Ureter (tissue), 1 donor: ENCODE data around the gene PANX2. TPM values are rescaled to one million over a fixed set of nuclear protein-coding genes. Genes with fewer than 3 reads are reported as not detected.
A peak's percentile ranks its signal among the peaks of the same experiment; 100 is the strongest.
"Not testable (repeated sequence)": the region's sequence is repeated elsewhere in the genome, so short reads cannot be mapped to it uniquely, and the experiment has no call there.

Source experiments
- DNase-seq: peaks from one replicate; pipeline ENCODE4 v3.0.0-alpha.2; 2020; ENCODE audit warnings: low spot score
- total RNA-seq: library from RNA; stranded (reverse); gene quantifications from one replicate; pipeline ENCODE4 v1.2.4, GENCODE V29; 2023
- donor health status: DM: yes; HTN: yes; CAD: no.

Gene PANX2
- total RNA-seq, 1 donor from 2014 or later = 1.9 TPM

- no peak for DNase-seq
These were observed 28.1 kb downstream of the PANX2 start for GRCh38 chr22:50198624-50199017.

GRCh38 chr22:50199251-50199721 is 28.8 kb downstream of the PANX2 start:
- DNase-seq = no peak

GRCh38 chr22:50199829-50200460 is 29.4 kb downstream of the PANX2 start:
- DNase-seq = no peak

DNA sequence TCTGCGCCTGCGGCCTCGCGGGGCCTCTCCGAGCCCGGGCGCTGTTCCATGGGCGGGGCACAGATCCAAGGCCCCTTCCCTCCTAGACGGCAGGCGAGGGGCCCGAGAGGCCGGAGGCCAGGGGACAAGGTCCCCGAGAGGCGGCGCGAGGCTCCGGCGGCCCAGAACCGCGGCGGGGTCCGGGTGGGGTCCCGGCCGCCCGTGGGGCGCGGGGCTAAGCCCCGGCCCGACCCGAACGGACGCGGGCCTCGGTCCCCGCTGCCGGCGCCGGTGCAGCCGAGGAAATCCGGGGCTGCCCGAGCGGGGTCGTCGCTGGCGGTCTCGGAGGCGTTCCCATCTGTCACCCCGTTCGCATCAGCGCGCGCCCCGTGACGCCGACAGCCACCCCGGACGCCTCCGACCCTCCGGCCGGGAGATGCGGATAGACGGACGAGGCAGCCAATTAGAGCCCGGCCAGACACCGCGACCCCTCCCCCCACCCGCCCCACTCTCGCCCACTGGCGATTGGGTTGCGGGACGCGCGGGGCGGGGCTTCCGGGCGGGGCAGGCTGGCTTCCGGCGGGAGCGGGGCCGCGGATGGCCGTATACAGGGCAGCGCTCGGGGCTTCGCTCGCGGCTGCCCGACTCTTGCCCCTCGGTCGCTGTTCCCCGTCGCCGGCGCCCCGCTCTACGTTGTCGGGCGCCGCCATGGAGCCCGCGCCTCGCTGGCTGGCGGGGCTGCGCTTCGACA is 30.1 kb downstream of the PANX2 start, which contains the start of gene SELENOO:
Gene SELENOO (plus strand): TSS at position 551 of the 730 bp plus-strand sequence. CDS start 26 bp downstream, at position 577.
- DNase-seq = peak; percentile 93

- DNase-seq = no peak
These were observed 30.9 kb downstream of the PANX2 start for GRCh38 chr22:50201191-50202129.

- DNase-seq = no peak
These were observed 31.7 kb downstream of the PANX2 start for GRCh38 chr22:50202130-50202666.

DNA sequence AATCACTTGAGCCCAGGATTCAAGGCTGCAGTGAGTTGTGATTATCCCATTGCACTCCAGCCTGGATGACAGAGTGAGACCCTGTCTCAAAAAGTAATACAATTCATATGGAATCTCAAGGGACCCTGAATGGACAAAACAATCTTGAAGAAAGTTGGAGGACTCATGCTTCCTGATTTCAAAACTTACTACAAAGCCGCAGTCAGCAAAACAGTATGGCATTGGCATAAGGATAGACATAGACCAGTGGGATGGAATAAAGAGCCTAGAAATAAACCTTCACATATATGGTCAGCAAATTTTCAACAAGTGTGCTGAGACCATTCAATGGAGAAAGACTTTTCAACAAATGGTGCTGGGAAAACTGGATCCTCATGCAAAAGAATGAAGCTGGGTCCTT is 32.8 kb downstream of the PANX2 start:
- no peak for DNase-seq

GRCh38 chr22:50204571-50204970 is 34.0 kb downstream of the PANX2 start:
- no peak for DNase-seq

GRCh38 chr22:50204998-50205397 is 34.5 kb downstream of the PANX2 start:
- DNase-seq = not testable (repeated sequence)

DNA sequence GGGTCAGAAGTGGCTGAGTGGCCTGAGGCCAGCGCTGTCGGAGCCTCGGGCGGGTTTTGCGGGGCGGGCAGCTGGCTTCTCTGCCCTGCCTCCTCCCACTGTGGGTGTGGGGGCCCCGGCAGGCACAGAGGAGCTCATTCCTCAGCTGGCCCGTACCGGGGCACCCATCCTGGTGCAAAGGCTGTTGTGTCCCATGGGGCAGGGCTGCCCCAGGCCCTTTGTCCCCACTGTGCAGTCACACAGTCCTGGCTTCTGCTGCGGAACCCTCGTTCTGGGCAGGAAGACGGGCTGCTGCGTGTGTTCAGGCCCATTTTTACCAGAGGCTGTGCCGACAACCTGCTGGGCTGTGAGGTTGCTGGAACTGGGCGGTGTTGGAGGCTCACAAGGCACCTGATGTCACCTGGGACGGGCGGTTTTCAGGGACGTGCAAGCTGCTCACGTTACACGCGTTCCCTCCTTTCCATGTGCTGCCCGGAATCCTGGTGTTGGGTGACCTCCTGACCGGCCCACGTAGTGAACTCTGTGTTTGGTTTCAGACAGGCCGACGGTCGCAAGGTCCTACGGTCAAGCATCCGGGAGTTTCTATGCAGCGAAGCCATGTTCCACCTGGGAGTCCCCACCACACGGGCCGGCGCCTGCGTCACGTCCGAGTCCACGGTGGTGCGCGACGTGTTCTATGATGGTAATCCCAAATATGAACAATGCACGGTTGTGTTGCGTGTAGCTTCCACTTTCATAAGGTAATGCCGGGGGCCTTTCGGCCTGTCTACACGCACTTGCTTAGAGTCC is 35.4 kb downstream of the PANX2 start:
- no peak for DNase-seq

DNA sequence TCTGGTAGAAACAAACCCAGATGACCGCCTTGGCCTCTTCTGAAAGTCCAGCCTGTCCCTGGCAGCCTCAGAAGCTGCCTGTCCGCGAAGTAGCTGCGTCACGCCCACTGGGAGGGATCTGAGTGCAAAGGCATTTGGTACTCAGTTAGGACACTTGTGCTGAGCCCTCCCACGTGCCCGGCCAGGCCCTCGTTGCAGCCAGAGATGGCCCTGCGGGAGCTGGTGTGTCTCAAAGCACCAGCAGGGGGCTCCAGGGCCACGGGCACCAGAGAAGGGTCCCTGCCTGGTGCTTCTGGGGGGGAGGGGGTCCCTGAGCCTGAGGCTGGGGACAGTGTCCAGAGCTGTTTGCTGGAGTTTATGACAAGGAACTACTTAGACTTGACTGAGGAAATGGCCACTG is 36.1 kb downstream of the PANX2 start:
- DNase-seq = no peak

DNA sequence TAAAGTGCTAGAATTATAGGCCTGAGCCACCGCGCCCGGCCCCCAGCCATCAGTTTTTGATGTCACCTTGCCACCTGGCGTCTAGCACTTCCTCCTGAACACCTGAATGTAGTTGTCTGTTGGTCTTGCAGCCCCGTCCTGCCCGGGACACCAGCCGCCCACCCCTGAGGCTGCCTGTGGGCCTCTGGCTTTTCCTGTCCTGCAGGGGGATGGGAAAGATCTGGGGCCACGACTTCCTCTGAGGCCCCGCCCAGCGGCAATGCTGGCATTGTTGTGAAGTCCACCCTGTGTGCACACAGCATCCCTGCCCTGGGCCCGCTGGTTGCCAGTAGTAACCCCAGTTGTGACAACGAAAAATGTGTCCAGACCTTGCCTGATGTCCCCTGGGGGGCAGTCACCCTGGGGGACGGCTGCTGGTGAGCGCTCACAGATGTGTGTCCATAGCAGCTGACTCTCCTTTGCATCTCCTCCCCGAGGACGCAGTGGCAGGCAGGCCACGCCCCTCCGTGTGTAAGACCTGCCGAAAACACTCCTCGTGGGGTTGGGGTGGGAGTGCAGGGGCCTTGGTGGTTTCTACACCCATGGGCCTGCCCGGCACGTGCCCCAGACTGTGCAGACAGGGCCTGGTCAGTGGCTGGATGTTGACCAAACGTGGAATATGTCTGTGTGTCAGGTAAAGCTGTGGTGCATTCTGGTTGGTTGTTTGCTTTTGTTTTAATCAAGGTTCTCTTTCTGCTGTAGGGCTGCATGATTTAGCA is 37.0 kb downstream of the PANX2 start:
- DNase-seq = no peak

DNA sequence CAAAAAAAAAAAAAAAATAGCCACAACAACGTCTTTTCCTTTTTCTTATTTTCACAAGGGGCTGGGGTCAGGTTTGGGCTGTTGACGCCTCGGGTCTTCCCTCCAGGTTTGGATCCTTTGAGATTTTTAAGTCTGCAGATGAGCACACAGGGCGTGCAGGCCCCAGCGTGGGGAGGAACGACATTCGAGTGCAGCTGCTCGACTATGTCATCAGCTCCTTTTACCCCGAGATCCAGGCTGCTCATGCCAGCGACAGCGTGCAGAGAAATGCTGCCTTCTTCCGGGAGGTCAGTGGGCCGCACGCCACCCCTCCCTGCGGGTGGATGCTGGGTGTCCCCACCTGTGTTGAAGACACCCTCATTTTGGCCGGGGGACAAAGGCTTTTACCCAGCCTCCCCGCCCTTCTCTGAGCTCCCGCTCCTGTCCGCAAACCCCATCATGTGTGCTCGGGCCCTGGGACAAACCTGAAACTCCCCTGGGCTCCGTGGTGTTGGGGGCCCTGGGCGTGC is 38.0 kb downstream of the PANX2 start:
- no peak for DNase-seq

DNA sequence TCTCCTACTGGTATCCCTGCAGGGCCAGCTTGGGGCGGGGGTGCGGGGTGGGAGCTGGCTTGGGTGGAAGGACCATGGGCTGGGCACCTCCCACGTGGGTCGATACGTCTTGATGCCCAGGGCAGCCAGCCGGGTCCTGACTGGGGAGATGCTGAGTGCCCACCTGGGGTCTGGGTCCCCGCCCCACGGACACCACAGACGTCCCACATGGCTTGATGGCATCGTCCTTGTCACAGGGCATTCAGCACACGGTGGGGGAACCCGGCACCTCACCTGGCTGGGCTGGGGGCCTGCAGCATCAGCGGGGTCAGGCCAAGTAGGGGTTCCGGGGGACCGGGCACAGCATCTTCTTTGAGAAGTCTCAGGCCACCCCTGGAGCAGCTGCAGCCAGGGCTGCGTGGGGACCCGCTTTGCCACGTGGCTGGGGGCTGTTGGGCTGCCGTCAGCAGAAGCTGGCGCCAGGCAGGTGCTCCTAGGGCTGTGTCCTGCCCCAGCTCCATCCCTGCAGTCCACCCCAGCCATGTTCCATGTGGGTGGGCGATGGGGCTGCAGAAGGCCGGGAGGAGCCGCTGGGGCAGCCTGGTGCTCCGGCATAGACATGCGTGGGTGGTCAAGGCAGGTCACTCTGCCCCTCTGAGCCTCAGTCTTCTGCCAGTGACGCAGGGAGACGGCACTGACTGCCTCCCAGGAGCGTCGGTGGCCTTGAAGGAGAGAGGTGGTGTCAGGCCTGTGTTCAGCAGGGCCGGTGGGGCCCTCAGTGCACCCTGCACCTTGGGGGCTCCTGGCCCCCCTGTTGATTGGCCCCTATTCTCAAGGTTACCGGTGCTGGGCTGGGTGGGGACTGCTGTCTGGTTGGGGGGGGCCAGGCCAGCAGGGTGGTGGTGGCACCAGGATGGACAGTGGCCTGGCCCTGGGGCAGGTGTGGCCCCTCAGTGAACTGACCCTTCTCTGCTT is 38.7 kb downstream of the PANX2 start:
- peak; percentile 44 for DNase-seq

DNA sequence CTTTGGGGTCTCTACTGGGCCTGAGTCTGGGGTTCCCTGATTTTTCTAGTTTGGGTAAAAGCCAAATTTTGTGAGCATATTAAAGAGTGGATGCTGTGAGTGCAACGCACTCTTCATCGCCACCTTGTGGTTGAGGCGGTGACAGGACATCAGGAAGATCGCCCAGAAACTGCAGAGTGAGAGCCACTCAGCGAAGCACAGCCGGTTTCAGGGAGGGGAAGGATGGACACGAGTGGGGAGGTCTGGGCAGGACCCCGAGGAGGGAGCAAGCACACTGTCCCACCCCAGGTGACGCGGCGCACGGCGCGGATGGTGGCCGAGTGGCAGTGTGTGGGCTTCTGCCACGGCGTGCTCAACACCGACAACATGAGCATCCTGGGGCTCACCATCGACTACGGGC is 39.4 kb downstream of the PANX2 start:
- DNase-seq = peak; percentile 55

DNA sequence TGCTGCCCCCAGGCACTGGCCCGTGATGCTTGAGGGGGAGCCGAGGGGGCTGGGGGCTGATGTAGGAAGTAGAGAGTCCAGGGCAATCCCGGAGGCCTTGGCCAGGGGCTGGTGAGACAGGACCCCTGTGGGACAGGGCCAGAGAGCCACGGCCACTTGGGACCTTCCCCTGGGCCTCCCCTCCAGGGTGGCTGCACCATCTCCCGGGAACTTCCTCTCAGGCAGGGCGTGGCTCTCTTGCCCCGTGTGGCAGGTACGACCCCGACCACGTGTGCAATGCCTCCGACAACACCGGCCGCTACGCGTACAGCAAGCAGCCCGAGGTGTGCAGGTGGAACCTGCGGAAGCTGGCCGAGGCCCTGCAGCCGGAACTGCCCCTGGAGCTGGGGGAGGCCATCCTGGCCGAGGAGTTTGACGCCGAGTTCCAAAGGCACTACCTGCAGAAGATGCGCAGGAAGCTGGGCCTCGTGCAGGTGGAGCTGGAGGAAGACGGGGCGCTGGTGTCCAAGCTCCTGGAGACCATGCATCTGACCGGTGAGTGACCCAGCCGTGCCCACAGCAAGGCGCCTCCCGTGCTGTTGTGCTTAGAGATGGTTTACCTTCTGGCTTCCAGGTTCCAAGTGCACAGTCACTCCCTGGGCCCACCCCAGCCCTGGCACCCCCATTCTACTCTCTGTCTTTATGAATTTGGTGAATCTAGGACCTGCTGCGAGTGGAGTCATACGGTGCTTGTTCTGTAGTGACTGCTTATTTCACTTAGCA is 40.0 kb downstream of the PANX2 start:
- no peak for DNase-seq

DNA sequence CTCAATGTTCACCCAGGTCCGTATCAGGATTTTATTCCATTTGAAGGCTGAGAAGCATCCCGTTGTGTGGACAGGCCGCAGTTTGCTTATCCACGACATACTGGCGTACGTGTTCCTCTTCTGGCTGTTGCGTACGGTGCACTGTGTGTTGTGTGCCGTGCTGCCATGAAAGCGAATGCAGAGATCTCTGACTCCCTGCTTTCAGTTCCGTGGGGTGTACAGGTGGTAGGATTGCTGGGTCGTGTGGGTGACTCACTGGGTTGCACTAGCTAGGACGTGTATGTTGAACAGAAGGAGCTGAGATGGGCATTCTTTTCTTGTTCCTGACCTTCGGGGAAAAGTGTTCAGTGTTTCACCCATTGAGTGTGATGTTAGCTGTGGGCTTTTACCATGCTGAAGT is 40.6 kb downstream of the PANX2 start:
- no peak for DNase-seq

- no peak for DNase-seq
These were observed 42.7 kb downstream of the PANX2 start for GRCh38 chr22:50213263-50213662.
